Uterus (tissue), 2 donors: ENCODE results near the gene ILF3.

Experiments
- POLR2A ChIP-seq, 2 donors: fragments of 450-650 bp; IDR thresholded peaks; one replicate each; pipeline ENCODE4 v1.6.1; 2016; ENCODE audit warnings: antibody characterized with exemption in 2 of 2, mild to moderate bottlenecking in 1 of 2, moderate library complexity in 1 of 2
- TF ChIP-seq, protein P1 (sequence below), 4 experiments: fragments of 200-600 bp in 2 of 4; fragments of 450-650 bp in 2 of 4; sonication (generic) in 2 of 4; IDR thresholded peaks; one replicate each; pipeline ENCODE4 v1.5.1; 2016 to 2019; ENCODE audit warnings: antibody characterized with exemption in 4 of 4, mild to moderate bottlenecking in 2 of 4, moderate library complexity in 1 of 4

DNA sequence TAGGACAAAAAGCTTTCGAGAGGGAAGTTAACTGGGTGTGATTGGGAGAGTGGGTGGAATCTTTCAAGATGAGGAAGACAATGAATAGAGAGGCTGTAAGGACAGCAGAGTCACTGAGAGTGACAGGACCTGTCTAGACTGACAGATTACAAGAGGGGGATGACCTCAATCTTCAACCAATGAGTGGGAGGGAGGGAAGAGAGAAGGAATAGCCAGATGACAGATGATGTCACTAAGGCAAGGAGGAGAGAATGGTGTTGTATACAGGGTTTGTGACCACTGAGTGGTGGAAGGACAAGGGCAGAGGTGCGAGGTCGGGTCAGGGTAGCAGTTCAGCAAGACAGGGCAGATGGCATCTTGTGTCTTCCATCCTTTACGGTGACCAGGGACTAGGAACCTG is 5.8 kb upstream of the ILF3 start:
- TF ChIP-seq, protein P1, sequence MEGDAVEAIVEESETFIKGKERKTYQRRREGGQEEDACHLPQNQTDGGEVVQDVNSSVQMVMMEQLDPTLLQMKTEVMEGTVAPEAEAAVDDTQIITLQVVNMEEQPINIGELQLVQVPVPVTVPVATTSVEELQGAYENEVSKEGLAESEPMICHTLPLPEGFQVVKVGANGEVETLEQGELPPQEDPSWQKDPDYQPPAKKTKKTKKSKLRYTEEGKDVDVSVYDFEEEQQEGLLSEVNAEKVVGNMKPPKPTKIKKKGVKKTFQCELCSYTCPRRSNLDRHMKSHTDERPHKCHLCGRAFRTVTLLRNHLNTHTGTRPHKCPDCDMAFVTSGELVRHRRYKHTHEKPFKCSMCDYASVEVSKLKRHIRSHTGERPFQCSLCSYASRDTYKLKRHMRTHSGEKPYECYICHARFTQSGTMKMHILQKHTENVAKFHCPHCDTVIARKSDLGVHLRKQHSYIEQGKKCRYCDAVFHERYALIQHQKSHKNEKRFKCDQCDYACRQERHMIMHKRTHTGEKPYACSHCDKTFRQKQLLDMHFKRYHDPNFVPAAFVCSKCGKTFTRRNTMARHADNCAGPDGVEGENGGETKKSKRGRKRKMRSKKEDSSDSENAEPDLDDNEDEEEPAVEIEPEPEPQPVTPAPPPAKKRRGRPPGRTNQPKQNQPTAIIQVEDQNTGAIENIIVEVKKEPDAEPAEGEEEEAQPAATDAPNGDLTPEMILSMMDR (IDR thresholded peaks at IDR 0.05): no peak
- TF ChIP-seq POLR2A (IDR thresholded peaks at IDR 0.05): no peak
